ENCODE results near the gene RAB4A.

DNA sequence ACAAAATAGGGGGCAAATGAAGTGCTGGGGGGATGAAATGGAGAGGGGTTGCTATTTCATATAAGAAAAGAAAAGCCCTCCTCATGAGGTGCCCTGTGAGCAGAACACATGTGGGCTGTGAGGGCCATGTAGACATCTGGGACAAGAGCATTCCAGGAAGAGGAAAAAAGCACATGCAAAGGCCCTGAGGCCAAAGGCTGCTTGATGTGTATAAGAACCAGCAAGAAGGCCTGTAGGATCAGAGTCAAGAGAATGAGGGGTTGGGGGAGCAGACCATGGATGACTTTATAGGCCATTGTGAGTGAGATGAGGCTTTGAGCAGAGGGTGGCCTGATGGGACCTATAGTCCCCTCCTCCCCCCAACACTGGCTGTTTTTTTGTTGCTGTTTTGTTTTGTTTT lies 7.7 kb upstream of the RAB4A start:
- TF ChIP-seq, protein P1, sequence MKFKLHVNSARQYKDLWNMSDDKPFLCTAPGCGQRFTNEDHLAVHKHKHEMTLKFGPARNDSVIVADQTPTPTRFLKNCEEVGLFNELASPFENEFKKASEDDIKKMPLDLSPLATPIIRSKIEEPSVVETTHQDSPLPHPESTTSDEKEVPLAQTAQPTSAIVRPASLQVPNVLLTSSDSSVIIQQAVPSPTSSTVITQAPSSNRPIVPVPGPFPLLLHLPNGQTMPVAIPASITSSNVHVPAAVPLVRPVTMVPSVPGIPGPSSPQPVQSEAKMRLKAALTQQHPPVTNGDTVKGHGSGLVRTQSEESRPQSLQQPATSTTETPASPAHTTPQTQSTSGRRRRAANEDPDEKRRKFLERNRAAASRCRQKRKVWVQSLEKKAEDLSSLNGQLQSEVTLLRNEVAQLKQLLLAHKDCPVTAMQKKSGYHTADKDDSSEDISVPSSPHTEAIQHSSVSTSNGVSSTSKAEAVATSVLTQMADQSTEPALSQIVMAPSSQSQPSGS (tag by site-specific recombination; IDR thresholded peaks at IDR 0.05; ENCODE audit: low read depth), result no peak
- TF ChIP-seq CTCF (tag by site-specific recombination; IDR thresholded peaks at IDR 0.05), result no peak
- no peak for TF ChIP-seq REST (tag by site-specific recombination; IDR thresholded peaks at IDR 0.05)
- TF ChIP-seq ZNF571 (tag by site-specific recombination; IDR thresholded peaks at IDR 0.05), result no peak

Measured in HEK293 (cell line).